Chondrocyte (in vitro differentiated cells): ENCODE results near the gene KIAA1217. TPM values are rescaled to one million over a fixed set of nuclear protein-coding genes. Genes with fewer than 3 reads are reported as not detected.

Experiments
- DNase-seq: peaks from one replicate; pipeline ENCODE4 v3.0.0; 2021; ENCODE audit warnings: mixed read lengths, low spot score
- H3K27ac Mint-ChIP-seq: one replicate; pipeline ENCODE4 v1.8.0; 2021; ENCODE audit warnings: mild to moderate bottlenecking, moderate library complexity, mixed read lengths; ENCODE audit not compliant: unreplicated experiment
- H3K27me3 Mint-ChIP-seq: 2 replicates; pipeline ENCODE4 v1.8.0; 2021; ENCODE audit warnings: low read depth, mixed read lengths
- H3K36me3 Mint-ChIP-seq: 2 replicates; pipeline ENCODE4 v1.8.0; 2021; ENCODE audit warnings: low read depth, mixed read lengths
- H3K4me1 Mint-ChIP-seq: 2 replicates; pipeline ENCODE4 v1.8.0; 2021; ENCODE audit warnings: low read depth, mild to moderate bottlenecking, mixed read lengths
- H3K4me3 Mint-ChIP-seq: one replicate; pipeline ENCODE4 v1.8.0; 2021; ENCODE audit warnings: mild to moderate bottlenecking, moderate library complexity, mixed read lengths; ENCODE audit not compliant: unreplicated experiment
- H3K9me3 Mint-ChIP-seq: 2 replicates; pipeline ENCODE4 v1.8.0; 2021; ENCODE audit warnings: low read depth, mixed read lengths
- total RNA-seq: library from RNA; stranded (reverse); gene quantifications from 3 replicates; pipeline ENCODE4 v1.2.1, GENCODE V29; 2021
- TF ChIP-seq, protein P1 (sequence below): fragments of 200-600 bp; sonication (generic); IDR thresholded peaks from 2 replicates; pipeline ENCODE4 v1.5.0; 2021; ENCODE audit warnings: antibody characterized with exemption, mild to moderate bottlenecking, moderate library complexity

The KIAA1217 gene
- total RNA-seq, 1 donor from 2014 or later, result 13.2 TPM

DNA sequence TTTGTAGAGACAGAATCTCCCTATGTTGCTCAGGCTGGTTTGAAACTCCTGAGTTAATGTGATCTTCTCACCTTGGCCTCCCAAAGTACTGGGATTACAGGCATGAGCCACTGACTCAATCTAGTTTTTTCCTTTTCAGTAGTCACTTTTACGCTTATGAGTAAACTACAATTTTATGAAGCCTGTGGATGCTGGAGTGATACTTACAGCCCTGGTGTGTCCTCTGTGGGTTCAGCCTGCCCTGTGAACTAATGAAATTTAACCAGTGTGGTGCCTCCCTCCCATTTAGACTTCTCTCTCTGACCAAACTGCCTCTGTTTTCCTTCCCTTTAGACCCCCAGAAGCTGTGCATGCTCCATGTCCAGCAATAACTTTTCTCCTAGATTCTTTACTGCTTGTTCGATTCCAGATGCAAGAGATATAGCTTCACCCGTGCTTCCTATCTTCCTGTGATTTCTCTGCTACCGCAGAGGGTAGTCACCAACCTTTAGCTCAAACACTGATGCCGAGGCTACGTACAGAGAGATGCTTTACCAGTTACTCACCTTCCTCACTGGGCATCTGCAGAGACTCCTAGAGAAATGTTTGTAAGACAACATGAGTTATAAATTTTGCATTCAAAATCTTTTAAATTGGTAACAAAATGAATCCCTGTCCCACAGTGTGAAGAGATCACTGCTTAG lies 90.8 kb downstream of the KIAA1217 start:
- Mint-ChIP-seq H3K4me1 (no peaks in the 10 kb centered on the region), H3K27ac (no peak overlapping the region), H3K27me3 (no peaks in the 10 kb centered on the region), H3K4me3 (no peak overlapping the region), H3K36me3 (no peaks in the 10 kb centered on the region), H3K9me3 (no peaks in the 10 kb centered on the region)
- no peak for DNase-seq
- TF ChIP-seq, protein P1, sequence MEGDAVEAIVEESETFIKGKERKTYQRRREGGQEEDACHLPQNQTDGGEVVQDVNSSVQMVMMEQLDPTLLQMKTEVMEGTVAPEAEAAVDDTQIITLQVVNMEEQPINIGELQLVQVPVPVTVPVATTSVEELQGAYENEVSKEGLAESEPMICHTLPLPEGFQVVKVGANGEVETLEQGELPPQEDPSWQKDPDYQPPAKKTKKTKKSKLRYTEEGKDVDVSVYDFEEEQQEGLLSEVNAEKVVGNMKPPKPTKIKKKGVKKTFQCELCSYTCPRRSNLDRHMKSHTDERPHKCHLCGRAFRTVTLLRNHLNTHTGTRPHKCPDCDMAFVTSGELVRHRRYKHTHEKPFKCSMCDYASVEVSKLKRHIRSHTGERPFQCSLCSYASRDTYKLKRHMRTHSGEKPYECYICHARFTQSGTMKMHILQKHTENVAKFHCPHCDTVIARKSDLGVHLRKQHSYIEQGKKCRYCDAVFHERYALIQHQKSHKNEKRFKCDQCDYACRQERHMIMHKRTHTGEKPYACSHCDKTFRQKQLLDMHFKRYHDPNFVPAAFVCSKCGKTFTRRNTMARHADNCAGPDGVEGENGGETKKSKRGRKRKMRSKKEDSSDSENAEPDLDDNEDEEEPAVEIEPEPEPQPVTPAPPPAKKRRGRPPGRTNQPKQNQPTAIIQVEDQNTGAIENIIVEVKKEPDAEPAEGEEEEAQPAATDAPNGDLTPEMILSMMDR, result no peak

DNA sequence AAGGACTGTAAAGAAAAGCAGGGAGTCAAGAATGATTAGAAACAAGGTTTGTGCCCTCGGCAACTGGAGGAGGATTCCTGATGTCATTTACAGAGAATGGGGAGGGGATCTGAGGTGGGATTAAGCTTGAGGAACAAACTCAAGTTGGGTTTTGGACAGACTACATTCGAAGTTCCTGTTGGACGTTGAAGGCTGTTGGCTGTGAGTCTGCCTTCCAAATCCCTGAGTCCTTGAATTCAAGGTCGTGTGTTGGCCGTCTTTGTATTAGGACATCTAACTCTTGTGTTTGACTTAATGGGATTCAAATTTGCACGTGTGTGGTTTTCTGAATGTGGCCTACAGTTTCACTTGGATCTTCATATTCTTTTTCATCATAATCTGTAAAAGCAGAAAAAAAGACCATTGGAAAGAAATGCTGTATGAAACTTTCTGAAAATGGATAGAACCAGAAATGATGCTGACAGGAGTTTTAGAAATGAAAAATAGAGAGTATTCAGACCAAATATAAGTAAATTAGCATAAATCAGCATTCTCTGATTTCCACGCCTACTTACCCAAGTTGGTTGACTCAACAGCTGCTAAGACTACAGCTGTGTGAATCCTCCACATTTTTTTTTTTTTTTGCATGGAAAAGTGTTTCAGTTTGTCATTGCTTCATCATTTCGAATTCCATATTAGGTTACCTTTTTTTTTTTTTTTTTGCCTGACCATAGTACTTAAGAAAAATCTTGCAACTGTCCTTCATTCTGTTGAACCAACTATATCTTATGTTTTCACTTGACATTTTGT lies 94.8 kb downstream of the KIAA1217 start:
- no peaks in the 10 kb centered on the region for H3K36me3 Mint-ChIP-seq
- no peak overlapping the region for H3K4me3 Mint-ChIP-seq

DNA sequence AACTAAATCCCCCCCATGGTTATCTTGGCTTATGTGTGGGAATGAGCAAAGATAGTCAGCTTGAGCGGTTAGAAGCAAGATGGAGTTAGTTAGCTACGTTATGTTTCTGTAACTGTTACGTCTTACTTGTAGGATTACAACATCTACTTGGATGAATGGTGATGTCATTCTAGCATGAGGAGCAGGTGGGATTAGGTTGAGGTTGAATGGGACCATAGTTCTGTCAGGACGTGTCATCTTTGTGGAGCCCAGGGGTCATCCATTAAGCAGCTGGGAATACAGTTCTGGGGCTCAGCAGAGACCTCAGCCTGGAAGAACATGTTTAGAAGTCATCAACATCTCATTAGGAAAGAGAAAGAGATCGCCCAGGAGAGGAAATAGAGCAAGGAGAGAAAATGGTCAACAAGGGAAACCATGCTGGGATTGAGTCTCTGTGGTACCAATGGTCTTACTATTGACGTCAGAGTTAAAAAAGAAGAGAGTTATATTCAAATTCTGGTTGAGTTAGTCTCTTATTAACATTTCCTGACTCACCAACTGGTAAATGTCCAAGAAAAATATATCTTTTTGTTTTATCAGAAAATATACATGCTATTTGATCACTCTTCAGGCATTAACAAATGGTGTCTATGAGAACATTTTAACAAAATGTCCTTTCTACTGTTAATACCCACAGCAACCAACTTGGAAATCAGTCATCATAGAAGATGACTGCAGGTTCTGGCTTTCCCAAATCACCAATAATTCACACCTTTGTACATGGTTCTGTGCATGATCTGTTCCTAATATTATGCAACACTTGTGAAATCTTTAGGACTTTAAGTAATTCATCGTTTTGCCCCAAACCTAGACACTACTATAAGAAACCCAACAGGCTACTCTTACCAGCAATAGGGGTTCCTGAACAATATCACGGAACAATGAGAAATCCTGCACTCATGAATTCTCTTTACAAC lies 96.9 kb downstream of the KIAA1217 start:
- Mint-ChIP-seq H3K27me3 (no peaks in the 10 kb centered on the region), H3K4me3 (no peak overlapping the region), H3K9me3 (peaks cover 3% of the 10 kb centered on the region), H3K27ac (no peak overlapping the region), H3K36me3 (no peaks in the 10 kb centered on the region), H3K4me1 (peaks cover 24% of the 10 kb centered on the region)
- no peak for DNase-seq
- TF ChIP-seq, protein P1, result no peak

More for the DNA sequence above, 94.8 kb downstream of the KIAA1217 start:
- Mint-ChIP-seq H3K27ac (no peak overlapping the region), H3K4me1 (peaks cover 24% of the 10 kb centered on the region), H3K9me3 (peaks cover 3% of the 10 kb centered on the region), H3K27me3 (no peaks in the 10 kb centered on the region)
- TF ChIP-seq, protein P1, result no peak
- DNase-seq, result no peak

DNA sequence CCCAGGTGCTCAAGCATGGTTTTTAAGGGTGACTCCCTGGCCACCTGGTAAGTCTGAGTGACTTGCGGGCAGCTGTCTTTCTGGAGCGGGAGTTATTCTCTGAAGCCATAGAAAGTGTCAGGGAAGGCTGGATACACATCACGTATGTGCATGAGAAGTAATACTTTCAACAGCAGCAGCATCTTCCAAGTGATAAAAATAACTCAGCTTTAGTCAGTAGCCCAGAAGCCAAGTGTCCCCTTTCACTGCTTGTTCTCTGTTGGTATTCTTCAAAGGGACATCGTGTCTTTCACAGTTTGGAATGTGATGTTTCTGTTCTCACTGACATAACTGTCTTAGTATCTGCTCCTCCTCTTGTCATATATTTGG lies 97.6 kb downstream of the KIAA1217 start:
- Mint-ChIP-seq H3K27me3 (no peaks in the 10 kb centered on the region), H3K4me1 (peaks cover 24% of the 10 kb centered on the region), H3K36me3 (no peaks in the 10 kb centered on the region), H3K9me3 (peaks cover 3% of the 10 kb centered on the region), H3K4me3 (no peak overlapping the region), H3K27ac (peak overlapping the region; percentile 33)
- DNase-seq, result no peak
- TF ChIP-seq, protein P1, result no peak

DNA sequence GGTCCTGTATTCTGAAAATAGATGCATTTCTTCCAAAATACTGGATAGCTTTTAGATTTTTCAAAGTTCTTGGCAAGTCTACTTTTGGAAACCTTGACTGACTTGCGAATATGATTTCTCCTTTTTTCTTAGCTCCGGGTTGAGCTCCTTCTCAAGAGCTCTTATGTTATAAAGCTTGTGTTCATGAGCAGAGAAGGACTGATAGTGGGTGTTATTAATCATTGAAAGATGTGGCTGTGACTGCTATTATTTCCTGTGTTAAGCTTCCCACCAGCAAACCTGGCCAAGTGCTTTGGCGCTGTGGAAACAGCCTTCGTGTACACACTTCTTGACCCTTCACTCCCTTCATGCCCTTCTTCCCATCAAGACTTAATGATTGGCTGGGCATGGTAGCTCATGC lies 98.2 kb downstream of the KIAA1217 start:
- no peak overlapping the region for H3K4me3 Mint-ChIP-seq
- peak overlapping the region; percentile 33 for H3K27ac Mint-ChIP-seq

More for the DNA sequence above, 98.2 kb downstream of the KIAA1217 start:
- TF ChIP-seq, protein P1, result no peak
- Mint-ChIP-seq H3K36me3 (no peaks in the 10 kb centered on the region), H3K4me1 (peaks cover 24% of the 10 kb centered on the region), H3K9me3 (peaks cover 3% of the 10 kb centered on the region), H3K27me3 (no peaks in the 10 kb centered on the region)
- no peak for DNase-seq
